ENCODE measurements around the gene SLC38A2.

The SLC38A2 gene

GRCh38 chr12:46390881-46391280, 18.3 kb upstream of the SLC38A2 start:
- no peak for DNase-seq

DNA sequence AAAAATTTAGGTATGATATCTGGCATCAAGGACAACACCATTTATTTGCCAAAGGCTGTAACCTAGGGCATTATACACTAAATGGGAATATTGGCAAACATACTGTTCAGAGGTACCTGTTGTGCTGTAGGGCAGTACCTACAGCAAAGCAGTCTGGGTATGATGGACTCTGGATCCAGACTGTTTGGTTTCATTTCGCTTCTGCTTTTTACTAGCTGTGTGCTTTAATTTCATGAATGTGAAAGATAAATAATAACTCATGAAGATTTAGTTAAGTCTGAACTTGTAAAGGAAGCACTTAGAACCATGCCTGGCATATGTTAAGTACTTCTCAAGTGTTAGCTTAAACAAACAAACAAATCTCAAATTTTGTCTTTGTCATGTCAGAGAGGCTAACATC, 17.7 kb upstream of the SLC38A2 start:
- no peak for DNase-seq

DNA sequence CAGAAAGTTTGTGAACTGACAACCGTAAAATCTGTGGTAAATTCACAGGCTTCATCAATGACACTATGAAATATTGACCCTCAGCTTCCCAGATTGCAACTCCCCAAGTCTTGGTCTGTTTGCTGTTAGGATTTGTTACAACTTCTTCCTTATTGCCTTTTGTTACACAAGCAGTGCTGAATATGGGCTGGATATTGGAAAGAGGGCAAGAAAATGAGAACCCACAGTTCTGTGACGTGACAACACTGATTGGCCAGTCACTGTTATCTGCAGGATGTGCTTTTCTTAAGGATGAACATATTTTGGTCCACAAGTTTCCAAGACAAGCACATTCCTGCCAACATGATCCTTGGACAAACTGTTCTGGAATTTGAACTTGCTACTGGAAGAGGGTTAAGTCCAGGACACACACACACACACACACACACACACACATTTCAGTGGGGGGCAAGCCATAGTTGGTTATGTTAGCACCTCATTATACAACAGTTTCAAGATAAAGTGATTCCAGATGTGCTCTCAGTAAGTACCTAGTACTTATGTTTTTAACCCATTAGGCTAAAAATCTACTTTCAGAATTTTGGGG, 16.6 kb upstream of the SLC38A2 start:
- no peak for DNase-seq

- DNase-seq: no peak
Observed at GRCh38 chr12:46388427-46389021, 16.0 kb upstream of the SLC38A2 start.

- no peak for DNase-seq
Observed at GRCh38 chr12:46387670-46388069, 15.1 kb upstream of the SLC38A2 start.

GRCh38 chr12:46386877-46387629, 14.5 kb upstream of the SLC38A2 start:
- no peak for DNase-seq

GRCh38 chr12:46386360-46386867, 13.8 kb upstream of the SLC38A2 start:
- no peak for DNase-seq

GRCh38 chr12:46385438-46385837, 12.9 kb upstream of the SLC38A2 start:
- DNase-seq: no peak

- DNase-seq: no peak
Observed at GRCh38 chr12:46384451-46385309, 12.1 kb upstream of the SLC38A2 start.

DNA sequence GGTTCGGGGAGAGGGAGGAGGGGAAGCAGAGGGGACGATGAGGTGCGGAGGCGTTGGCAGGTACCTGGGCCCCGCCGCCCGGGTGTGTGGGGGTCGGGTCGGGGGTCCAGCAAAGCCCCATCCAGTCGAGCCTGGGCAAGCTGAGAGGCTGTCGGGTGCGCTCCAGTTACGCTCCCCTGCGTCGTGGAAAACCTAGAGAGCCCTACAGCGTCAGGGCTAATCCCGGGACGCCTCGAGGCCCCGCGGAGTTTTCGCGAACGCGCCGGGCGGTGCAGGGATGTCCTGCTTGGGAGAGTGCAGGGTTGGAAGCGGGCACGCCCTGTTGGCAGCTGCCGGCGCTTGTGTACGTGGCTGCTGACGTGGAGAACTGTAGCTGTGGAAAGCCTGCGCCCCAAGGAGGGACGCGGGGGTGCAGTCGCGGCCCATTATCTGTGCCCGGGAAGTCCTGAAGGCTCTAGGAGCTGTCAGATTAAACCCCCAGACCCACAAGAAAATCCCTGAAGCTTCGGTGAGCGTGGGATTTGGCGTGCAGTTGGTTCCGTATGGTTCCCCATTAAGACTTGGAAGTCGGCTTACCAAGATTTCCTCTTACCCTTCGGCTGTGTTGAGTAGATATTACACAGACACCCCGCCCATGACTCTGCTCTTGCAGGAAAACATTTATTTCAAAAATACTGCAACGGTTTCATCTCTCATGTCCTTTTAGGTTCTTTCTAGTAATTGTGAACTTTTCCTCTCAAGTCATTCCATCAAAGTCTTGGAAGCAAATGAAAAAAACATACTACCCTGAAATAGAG, 11.3 kb upstream of the SLC38A2 start:
- peak; percentile 62 to 67 for DNase-seq

DNA sequence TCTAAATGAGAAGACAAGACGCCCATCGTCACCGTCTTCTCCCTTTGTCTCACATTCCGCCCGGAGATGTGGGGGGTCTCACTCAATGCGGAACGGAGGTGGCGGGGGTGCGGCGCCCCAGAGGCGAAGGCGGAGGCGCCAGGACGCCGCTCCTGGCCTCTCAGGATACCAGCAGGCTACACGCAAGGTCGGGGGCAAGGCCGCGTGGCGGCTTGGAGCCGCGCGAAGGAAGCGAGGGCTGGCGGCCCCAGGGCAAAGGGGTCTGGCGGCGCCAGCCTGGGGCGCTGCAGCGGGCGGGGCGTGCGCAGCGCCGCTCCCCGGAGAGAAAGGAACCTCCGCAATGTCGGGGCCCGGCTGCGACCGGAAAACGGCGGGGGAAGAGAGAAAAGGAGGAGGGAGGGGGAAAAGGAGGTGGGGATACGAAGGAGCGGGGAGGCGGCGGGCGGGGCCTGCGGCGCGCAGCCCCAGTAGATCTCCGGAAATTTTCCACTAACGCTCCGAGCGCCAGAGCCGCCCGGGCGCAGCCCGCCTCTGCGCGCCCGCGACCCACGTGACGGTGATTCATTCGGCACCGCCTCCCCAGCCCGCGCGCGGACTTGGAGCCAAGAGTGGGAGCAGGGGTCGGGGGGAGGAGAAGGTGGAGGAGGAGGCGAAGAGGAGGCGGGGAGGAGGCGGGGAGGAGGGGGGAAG, 10.5 kb upstream of the SLC38A2 start:
- DNase-seq: peak; percentile 93 to 94

DNA sequence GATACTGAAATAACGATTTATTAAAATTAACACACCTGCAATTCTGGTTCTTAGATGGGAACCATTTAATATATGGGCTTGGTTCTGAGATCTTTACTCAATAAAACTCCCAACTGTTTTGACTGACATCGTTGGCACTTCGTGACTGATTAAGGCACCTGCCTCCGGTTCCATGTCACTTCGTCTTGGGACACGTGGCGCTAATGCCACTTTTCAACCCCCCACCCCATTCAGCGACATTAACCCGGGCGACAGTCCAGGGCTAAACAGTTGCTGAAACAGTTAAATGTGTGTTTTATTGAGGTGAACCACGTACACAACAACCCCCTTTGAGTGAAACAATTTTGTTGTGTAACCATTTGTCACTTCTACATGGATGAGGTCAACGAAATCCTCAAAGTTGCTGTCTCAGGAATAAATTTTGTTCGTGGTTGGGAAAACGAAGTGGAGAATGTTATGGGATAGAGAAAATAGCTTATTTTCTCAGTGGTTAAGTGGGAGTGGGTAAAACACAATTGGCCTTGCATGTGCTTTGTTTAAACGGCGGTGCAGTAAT, 9.9 kb upstream of the SLC38A2 start:
- DNase-seq: no peak

DNA sequence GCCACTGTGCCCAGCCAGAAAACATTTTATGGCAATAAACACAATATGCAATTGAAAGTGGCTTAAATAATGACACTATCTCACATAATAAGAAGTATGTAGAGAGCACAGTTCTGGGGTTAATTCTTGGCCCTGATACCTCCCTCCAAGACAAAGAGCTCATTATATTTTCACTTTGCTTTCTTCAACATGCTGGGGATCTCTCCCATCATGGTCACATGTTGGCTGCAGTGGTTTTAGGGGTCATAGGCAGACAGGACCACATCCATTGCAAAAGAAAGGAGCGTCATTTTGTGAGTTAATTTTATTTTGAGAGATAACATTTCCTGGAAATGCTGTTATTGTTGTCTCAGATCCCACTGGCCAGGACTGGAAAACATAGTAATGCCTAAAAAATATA, 8.3 kb upstream of the SLC38A2 start:
- DNase-seq: no peak

DNA sequence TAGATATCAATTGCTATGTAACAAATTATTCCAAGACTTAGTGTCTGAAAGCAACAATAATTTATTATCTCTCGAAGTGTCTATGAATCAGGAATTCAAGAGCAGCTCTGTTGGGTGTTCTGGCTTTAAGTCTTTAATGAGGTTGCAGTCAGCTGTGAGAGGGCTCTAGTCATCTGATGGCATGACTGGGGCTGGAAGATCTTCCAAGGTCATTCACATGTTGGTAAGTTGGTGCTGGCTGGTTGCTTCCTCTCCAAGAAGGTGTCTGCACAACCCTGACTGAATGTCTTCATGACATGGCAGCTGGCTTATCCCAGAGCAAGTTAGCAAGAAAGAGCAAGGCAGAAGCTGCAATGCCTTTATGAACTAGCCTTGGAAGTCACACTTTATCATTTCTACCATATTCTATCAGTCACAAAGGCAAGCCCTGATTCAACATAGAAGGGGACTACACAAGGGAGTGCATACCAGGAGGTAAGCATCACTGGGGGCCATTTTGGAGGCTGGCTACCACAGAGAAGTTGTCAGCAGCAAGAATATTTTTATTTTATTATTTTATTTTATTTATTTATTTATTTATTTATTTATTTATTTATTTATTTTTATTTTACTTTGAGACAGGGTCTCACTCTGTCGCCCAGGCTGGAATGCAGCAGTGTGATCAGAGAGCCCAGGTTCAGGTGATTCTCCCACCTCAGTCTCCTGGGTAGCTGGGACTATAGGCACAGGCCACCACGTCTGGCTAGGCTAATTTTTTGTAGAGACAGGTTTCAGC, 7.6 kb upstream of the SLC38A2 start:
- DNase-seq: no peak

DNA sequence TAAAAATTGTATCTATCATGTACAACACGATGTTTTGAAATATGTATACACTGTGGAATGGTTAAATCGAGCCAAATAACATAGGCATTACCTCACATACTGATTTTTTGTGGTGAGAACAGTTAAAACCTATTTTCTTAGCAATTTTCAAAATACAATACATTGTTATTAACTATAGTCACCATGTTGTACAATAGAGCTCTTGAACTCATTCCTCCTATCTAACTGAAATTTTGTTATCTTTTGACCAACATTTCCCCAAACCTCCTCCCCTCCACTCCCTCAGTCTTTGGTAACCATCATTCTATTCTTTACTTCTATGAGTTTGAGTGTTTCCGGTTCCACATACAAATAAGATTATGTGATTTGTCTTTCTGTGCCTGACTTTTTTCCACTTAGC, 6.8 kb upstream of the SLC38A2 start:
- DNase-seq: no peak

DNA sequence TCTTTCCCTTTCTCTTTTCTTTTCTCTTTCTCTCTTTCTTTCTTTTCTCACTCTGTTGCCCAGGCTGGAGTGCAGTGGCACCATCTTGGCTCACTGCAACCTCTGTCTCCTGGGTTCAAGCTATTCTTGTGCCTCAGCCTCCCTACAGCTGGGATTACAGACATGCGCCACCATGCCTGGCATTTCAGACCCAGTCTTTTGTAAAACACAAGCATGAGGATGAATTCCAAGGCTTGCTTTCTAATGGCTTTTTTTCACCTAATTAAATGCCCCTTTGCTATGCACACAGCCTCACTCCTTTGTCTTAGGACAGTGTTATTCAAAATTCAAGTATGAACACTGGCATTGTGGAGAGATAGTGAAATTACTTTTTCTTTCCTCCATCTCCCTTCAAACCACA, 6.0 kb upstream of the SLC38A2 start:
- DNase-seq: no peak

DNA sequence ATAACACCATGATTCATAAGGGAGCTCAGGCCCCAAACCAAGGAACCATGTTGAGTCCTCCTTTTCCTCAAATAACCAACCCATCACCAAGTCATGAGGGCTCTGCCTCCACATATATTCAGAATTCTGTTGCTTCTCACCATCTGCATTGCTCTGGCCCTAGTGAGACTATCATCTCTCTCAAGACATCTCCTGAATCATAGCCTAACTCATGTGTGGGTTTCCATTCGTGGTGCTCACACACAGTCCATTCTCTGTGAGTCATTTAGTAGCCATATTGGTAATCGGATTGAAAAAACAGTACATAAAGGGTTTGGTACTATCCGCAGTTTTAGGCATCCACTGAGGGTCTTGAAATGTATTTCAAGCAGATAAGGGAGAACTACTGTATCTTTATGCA, 5.1 kb upstream of the SLC38A2 start:
- no peak for DNase-seq

GRCh38 chr12:46376579-46376978, 4.0 kb upstream of the SLC38A2 start:
- no peak for DNase-seq

- DNase-seq: no peak
Observed at GRCh38 chr12:46374711-46375110, 2.1 kb upstream of the SLC38A2 start.

DNA sequence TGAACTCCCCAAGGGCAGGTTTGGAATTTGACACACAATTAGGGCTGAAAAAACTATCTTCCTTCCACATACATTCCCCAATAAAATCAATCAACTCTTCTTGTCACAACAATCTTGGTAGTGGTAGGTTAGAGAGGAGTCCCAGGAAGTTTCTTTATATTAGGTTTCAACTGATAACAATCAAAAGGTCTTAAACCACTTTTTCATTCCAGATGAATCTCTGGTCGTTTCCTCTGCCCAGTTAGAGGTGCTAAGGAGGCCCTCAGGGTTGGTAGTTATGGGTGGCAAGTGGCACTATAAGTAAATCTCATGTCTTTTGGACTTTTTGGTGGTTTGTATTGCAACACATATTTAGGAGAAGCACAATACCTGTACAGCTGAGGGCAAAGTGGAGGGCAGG, 1.7 kb upstream of the SLC38A2 start:
- no peak for DNase-seq
